K562 (cell line): ENCODE results near the gene HDAC5. TPM values are rescaled to one million over a fixed set of nuclear protein-coding genes. Genes with fewer than 3 reads are reported as not detected.
A peak's percentile ranks its signal among the peaks of the same experiment; 100 is the strongest.

Experiments used
- ARHGAP35 ChIP-seq: fragments of 450-650 bp; IDR thresholded peaks from 2 replicates; pipeline ENCODE4 v1.6.1; 2018; ENCODE audit not compliant: partially characterized antibody
- CCNT2 ChIP-seq: IDR thresholded peaks from 2 replicates; pipeline ENCODE4 v1.6.1; 2011; ENCODE audit warnings: borderline replicate concordance, low read depth, mild to moderate bottlenecking, moderate library complexity, mixed read lengths, low read length; ENCODE audit not compliant: insufficient read length; ENCODE audit errors: extremely low read depth
- CREM ChIP-seq: IDR thresholded peaks from 2 replicates; pipeline ENCODE4 v1.6.1; 2014; ENCODE audit warnings: antibody characterized with exemption, low read depth
- DPF2 ChIP-seq: fragments of 450-650 bp; IDR thresholded peaks from 2 replicates; pipeline ENCODE4 v1.6.1; 2016
- ELF1 ChIP-seq: fragments of 200-800 bp; sonication (Bioruptor generic); IDR thresholded peaks from 2 replicates; pipeline ENCODE4 v1.6.1; 2016; ENCODE audit warnings: missing genetic modification characterization, missing compliant biosample characterization
- HDAC6 ChIP-seq: IDR thresholded peaks from 2 replicates; pipeline ENCODE4 v1.6.1; 2012; ENCODE audit warnings: low read depth, mild to moderate bottlenecking, control low read depth, inconsistent platforms, low read length, moderate library complexity
- KLF13 ChIP-seq: fragments of 450-650 bp; IDR thresholded peaks from 2 replicates; pipeline ENCODE4 v1.6.1; 2016; ENCODE audit warnings: missing genetic modification characterization, low read depth, mild to moderate bottlenecking, missing compliant biosample characterization, moderate library complexity, borderline replicate concordance
- MYBL2 ChIP-seq, 2 experiments: fragments of 450-650 bp in 1 of 2; sonication (generic) in 1 of 2; formaldehyde crosslinking in 1 of 2; IDR thresholded peaks; 2 replicates each; pipeline versions ENCODE4 v1.6.1 to v1.8.1; 2017 to 2022; ENCODE audit warnings: borderline replicate concordance in 1 of 2, inconsistent platforms in 1 of 2, low read depth in 1 of 2, mild to moderate bottlenecking in 1 of 2, missing genetic modification reagents in 1 of 2, moderate library complexity in 1 of 2
- NFIC ChIP-seq: fragments of 450-650 bp; IDR thresholded peaks from 2 replicates; pipeline ENCODE4 v1.6.1; 2017; ENCODE audit warnings: mild to moderate bottlenecking, inconsistent platforms
- POLR2A ChIP-seq: fragments of 450-650 bp; conservative IDR thresholded peaks from 2 replicates; pipeline ENCODE4 v1.6.1; 2016
- ZFX ChIP-seq: sonication (generic); formaldehyde crosslinking; IDR thresholded peaks from 2 replicates; pipeline ENCODE4 v1.8.0; 2022; ENCODE audit warnings: mild to moderate bottlenecking, missing genetic modification reagents, moderate library complexity
- ZNF124 ChIP-seq: sonication (generic); formaldehyde crosslinking; IDR thresholded peaks from 2 replicates; pipeline ENCODE4 v1.8.1; 2022; ENCODE audit warnings: missing genetic modification reagents
- ZNF384 ChIP-seq: IDR thresholded peaks from 2 replicates; pipeline ENCODE4 v1.6.1; 2012; ENCODE audit warnings: low read depth, low read length, improper control_type of control experiment
- polyA plus RNA-seq, 8 experiments: library from polyadenylated mRNA; depleted of rRNA in 4 of 8; stranded (reverse) in 5 of 8; unstranded in 3 of 8; fragments of >200 nt; fragmentation: Nextera tagmentation in 2 of 8; fragmentation: Illumina TruSeq in 1 of 8; extraction: Ambion mirVana in 2 of 8; extraction: Trizol in 1 of 8; gene quantifications; 2 replicates each; pipeline versions ENCODE4 v1.2.1 to v1.2.3, GENCODE V29; 2011 to 2014; ENCODE audit warnings: inconsistent platforms in 1 of 8, missing spikeins in 1 of 8
- total RNA-seq, 7 experiments: library from RNA; depleted of rRNA in 6 of 7; stranded (reverse); fragments of >200 nt in 6 of 7; fragmentation: Illumina TruSeq in 2 of 7; extraction: Trizol in 2 of 7; gene quantifications; 2 replicates each; pipeline versions ENCODE4 v1.2.1 to v1.2.3, GENCODE V29; 2011 to 2021; ENCODE audit warnings: low replicate concordance in 1 of 7
- TF ChIP-seq, protein P1 (sequence below): sonication (generic); formaldehyde crosslinking; IDR thresholded peaks from 2 replicates; pipeline ENCODE4 v1.8.0; 2022; ENCODE audit warnings: mild to moderate bottlenecking, missing genetic modification reagents

The HDAC5 gene
- total and polyA plus RNA-seq, 9 of the 15 experiments (the other 6 are each of a cell fraction or from before 2014, with no cell fraction given): 0.45 to 26.2 (median 16.4) TPM

GRCh38 chr17:44110823-44111633, 12.4 kb downstream of the HDAC5 start (continued):
- no peak for TF ChIP-seq ARHGAP35
- TF ChIP-seq ZNF124: no peak
- TF ChIP-seq ZNF384: no peak
- no peak for TF ChIP-seq KLF13
- TF ChIP-seq CREM: peak; percentile 23
- no peak for TF ChIP-seq MYBL2 (IDR thresholded peaks at IDR 0.05; ENCODE audit: low read depth)
- TF ChIP-seq MYBL2 (CRISPR knock-in tag; IDR thresholded peaks at IDR 0.05; ENCODE audit: borderline replicate concordance): no peak
- no peak for TF ChIP-seq HDAC6
- no peak; the same call in none of the 2 replicates for TF ChIP-seq DPF2
- TF ChIP-seq, protein P1, sequence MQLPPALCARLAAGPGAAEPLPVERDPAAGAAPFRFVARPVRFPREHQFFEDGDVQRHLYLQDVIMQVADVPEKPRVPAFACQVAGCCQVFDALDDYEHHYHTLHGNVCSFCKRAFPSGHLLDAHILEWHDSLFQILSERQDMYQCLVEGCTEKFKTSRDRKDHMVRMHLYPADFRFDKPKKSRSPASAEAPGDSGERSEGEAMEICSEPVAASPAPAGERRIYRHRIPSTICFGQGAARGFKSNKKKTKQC (CRISPR knock-in tag): 0 out of 2 replicates have a peak, but pooled peaks have one; percentile 9
- TF ChIP-seq POLR2A: no peak
- peak; percentile 65 for TF ChIP-seq CCNT2
- peak; percentile 98 for TF ChIP-seq NFIC
- TF ChIP-seq ZFX (CRISPR knock-in tag): peak; percentile 41; the same call in 1 of the 2 replicates
- TF ChIP-seq ELF1 (tag): no peak
